H1 (cell line): ENCODE data around the gene OTUD5. TPM values are rescaled to one million over a fixed set of nuclear protein-coding genes. Genes with fewer than 3 reads are reported as not detected.

Experiments used
- CTCF ChIA-PET: fragments of 300-600 bp; sonication (Branson Sonifier 250); formaldehyde crosslinking; loops from one replicate; lab custom pipeline; 2021; ENCODE audit not compliant: partially characterized antibody; lab: Charles Lee
- POLR2A ChIA-PET: fragments of 300-600 bp; sonication (Branson Sonifier 250); formaldehyde crosslinking; loops from one replicate; lab custom pipeline; 2021; ENCODE audit warnings: inconsistent platforms; ENCODE audit not compliant: partially characterized antibody; lab: Charles Lee
- DNase-seq, 2 experiments: peaks; one replicate each; pipeline versions ENCODE4 v3.0.0 to v3.0.0-alpha.2; 2010 to 2022; ENCODE audit warnings: low spot score in 2 of 2, low read depth in 1 of 2, mixed read lengths in 1 of 2
- FAIRE-seq: peaks from 2 replicates; lab custom pipeline; 2011; peaks lifted over from hg19 to GRCh38; lab: Jason Lieb, UNC
- H2AFZ ChIP-seq: 2 replicates; pipeline ENCODE4 v1.8.1; 2012; ENCODE audit warnings: low read length, inconsistent platforms
- H2AK5ac ChIP-seq: 2 replicates; pipeline ENCODE4 v1.6.1; 2013; ENCODE audit warnings: low read depth, low read length
- H2BK120ac ChIP-seq: replicated peaks from 2 replicates; pipeline ENCODE3; 2013; ENCODE audit warnings: low read depth, low read length, inconsistent platforms
- H2BK12ac ChIP-seq: 2 replicates; pipeline ENCODE4 v1.6.1; 2013; ENCODE audit warnings: low read depth, low read length
- H2BK15ac ChIP-seq: 2 replicates; pipeline ENCODE4 v1.6.1; 2013; ENCODE audit warnings: low read length
- H2BK20ac ChIP-seq: 2 replicates; pipeline ENCODE4 v1.6.1; 2013; ENCODE audit warnings: low read length
- H2BK5ac ChIP-seq: 2 replicates; pipeline ENCODE4 v1.6.1; 2013; ENCODE audit warnings: low read depth, low read length
- H3K14ac ChIP-seq: 2 replicates; pipeline ENCODE4 v1.6.1; 2013; ENCODE audit warnings: inconsistent platforms; ENCODE audit not compliant: insufficient read length
- H3K18ac ChIP-seq: 2 replicates; pipeline ENCODE4 v1.6.1; 2013; ENCODE audit warnings: low read length; ENCODE audit errors: extremely low read depth
- H3K23ac ChIP-seq: 2 replicates; pipeline ENCODE4 v1.6.1; 2013; ENCODE audit warnings: inconsistent platforms; ENCODE audit not compliant: insufficient read length
- H3K23me2 ChIP-seq: 2 replicates; pipeline ENCODE4 v1.6.1; 2013; ENCODE audit warnings: low read depth, low read length
- H3K27ac ChIP-seq: 2 replicates; pipeline ENCODE4 v1.6.1; 2011; ENCODE audit warnings: low read depth, low read length, inconsistent platforms
- H3K27me3 ChIP-seq, 4 experiments: replicated peaks in 1 of 4; 1 replicate in 1 of 4; 2 replicates in 3 of 4; pipeline versions ENCODE4 v1.6.1 to v1.8.1; 2011 to 2013; ENCODE audit warnings: low read length in 3 of 4, mild to moderate bottlenecking in 3 of 4, inconsistent platforms in 2 of 4, mixed read lengths in 2 of 4, moderate library complexity in 1 of 4; ENCODE audit not compliant: control insufficient read depth in 3 of 4, insufficient read depth in 3 of 4; ENCODE audit errors: extremely low read depth in 1 of 4
- H3K36me3 ChIP-seq, 4 experiments: 2 replicates each; pipeline versions ENCODE4 v1.6.1 to v1.8.1; 2011 to 2013; ENCODE audit warnings: mild to moderate bottlenecking in 4 of 4, low read length in 3 of 4, moderate library complexity in 2 of 4, control low read depth in 1 of 4, inconsistent platforms in 1 of 4; ENCODE audit not compliant: insufficient read depth in 4 of 4, control insufficient read depth in 2 of 4
- H3K4ac ChIP-seq: replicated peaks from 2 replicates; pipeline ENCODE3; 2013; ENCODE audit warnings: low read length, low read depth, mixed read lengths, inconsistent platforms; ENCODE audit not compliant: insufficient read length
- H3K4me1 ChIP-seq, 4 experiments: replicated peaks in 1 of 4; 1 replicate in 1 of 4; 2 replicates in 3 of 4; pipeline versions ENCODE4 v1.6.1 to v1.8.1; 2011 to 2013; ENCODE audit warnings: low read length in 3 of 4, inconsistent platforms in 2 of 4, mixed read lengths in 1 of 4; ENCODE audit not compliant: insufficient read depth in 4 of 4, control insufficient read depth in 3 of 4
- H3K4me2 ChIP-seq, 2 experiments: 2 replicates each; pipeline versions ENCODE4 v1.6.1 to v1.8.1; 2011 to 2013; ENCODE audit warnings: low read depth in 2 of 2, low read length in 2 of 2, control low read depth in 1 of 2, inconsistent platforms in 1 of 2, mild to moderate bottlenecking in 1 of 2; ENCODE audit not compliant: insufficient read depth in 1 of 2
- H3K4me3 ChIP-seq, 4 experiments: fragments of 200-600, 300-600 bp in 1 of 4; sonication (generic), shearing (Covaris generic), sonication (Bioruptor Twin) in 1 of 4; 2 replicates each; pipeline versions ENCODE4 v1.5.1 to v1.8.1; 2011 to 2016; ENCODE audit warnings: low read length in 4 of 4, low read depth in 3 of 4, control low read depth in 2 of 4, inconsistent platforms in 2 of 4, mild to moderate bottlenecking in 2 of 4, mixed read lengths in 1 of 4, moderate library complexity in 1 of 4; ENCODE audit not compliant: insufficient read depth in 2 of 4; ENCODE audit errors: extremely low read depth in 1 of 4
- H3K56ac ChIP-seq: replicated peaks from 2 replicates; pipeline ENCODE3; 2013; ENCODE audit warnings: low read depth, mild to moderate bottlenecking, mixed read lengths, low read length, inconsistent platforms; ENCODE audit not compliant: insufficient read length
- H3K79me1 ChIP-seq: 2 replicates; pipeline ENCODE4 v1.6.1; 2013; ENCODE audit warnings: low read depth, low read length, control low read depth
- H3K79me2 ChIP-seq, 2 experiments: 2 replicates each; pipeline versions ENCODE4 v1.6.1 to v1.8.1; 2012 to 2013; ENCODE audit warnings: low read length in 2 of 2, mild to moderate bottlenecking in 2 of 2, inconsistent platforms in 1 of 2; ENCODE audit not compliant: insufficient read depth in 2 of 2, control insufficient read depth in 1 of 2
- H3K9ac ChIP-seq, 4 experiments: replicated peaks in 1 of 4; 1 replicate in 1 of 4; 2 replicates in 3 of 4; pipeline versions ENCODE4 v1.6.1 to v1.8.1; 2011 to 2013; ENCODE audit warnings: low read depth in 3 of 4, low read length in 3 of 4, control low read depth in 2 of 4, mild to moderate bottlenecking in 2 of 4, moderate library complexity in 2 of 4, inconsistent platforms in 1 of 4; ENCODE audit errors: extremely low read depth in 1 of 4
- H3K9me3 ChIP-seq, 2 experiments: 2 replicates each; pipeline versions ENCODE4 v1.6.1 to v1.8.1; 2012 to 2013; ENCODE audit warnings: mild to moderate bottlenecking in 2 of 2, moderate library complexity in 2 of 2, control low read depth in 1 of 2, inconsistent platforms in 1 of 2, low read depth in 1 of 2, low read length in 1 of 2, mixed read lengths in 1 of 2; ENCODE audit not compliant: insufficient read depth in 2 of 2
- H4K20me1 ChIP-seq, 2 experiments: replicated peaks in 1 of 2; 2 replicates each; pipeline versions ENCODE3 to v1.8.1; 2011 to 2013; ENCODE audit warnings: inconsistent platforms in 2 of 2, low read length in 2 of 2, mild to moderate bottlenecking in 1 of 2; ENCODE audit not compliant: insufficient read depth in 2 of 2, control insufficient read depth in 1 of 2
- H4K5ac ChIP-seq: 2 replicates; pipeline ENCODE4 v1.6.1; 2013; ENCODE audit warnings: low read length, low read depth, mixed read lengths, inconsistent platforms; ENCODE audit not compliant: insufficient read length
- H4K8ac ChIP-seq: 2 replicates; pipeline ENCODE4 v1.8.0; 2013; ENCODE audit warnings: mild to moderate bottlenecking, moderate library complexity, low read length, inconsistent platforms; ENCODE audit not compliant: insufficient read depth; ENCODE audit errors: extremely low read depth
- H4K91ac ChIP-seq: replicated peaks from 2 replicates; pipeline ENCODE3; 2013; ENCODE audit warnings: low read length, mixed read lengths, inconsistent platforms; ENCODE audit not compliant: insufficient read length
- CBX5 ChIP-seq: fragments of 300-800, 300-1000 bp; sonication (generic); IDR thresholded peaks from 2 replicates; pipeline ENCODE4 v1.7.1; 2016; ENCODE audit warnings: antibody characterized with exemption, low read length, low read depth
- CHD1 ChIP-seq: IDR thresholded peaks from 2 replicates; pipeline ENCODE4 v1.6.1; 2012; ENCODE audit warnings: low read depth, low read length, improper control_type of control experiment
- E2F6 ChIP-seq: IDR thresholded peaks from 2 replicates; pipeline ENCODE4 v1.6.1; 2012; ENCODE audit warnings: inconsistent platforms
- GABPA ChIP-seq: IDR thresholded peaks from 2 replicates; pipeline ENCODE4 v1.6.1; 2011; ENCODE audit warnings: mild to moderate bottlenecking, low read length, moderate library complexity, borderline replicate concordance; ENCODE audit not compliant: insufficient read depth
- WGBS, 2 experiments: shearing (Covaris generic) in 1 of 2; methylation state at CpG; one replicate each; pipeline versions ENCODE4 v1.1.6 to v1.1.7; 2013 to 2015; ENCODE audit warnings: low lambda C conversion rate in 2 of 2, mixed read lengths in 2 of 2, inconsistent platforms in 1 of 2, low coverage in 1 of 2, missing lambda C conversion rate in 1 of 2; ENCODE audit not compliant: insufficient replicate concordance in 2 of 2, insufficient coverage in 1 of 2, insufficient read length in 1 of 2; ENCODE audit errors: extremely low coverage in 1 of 2, missing lambda C conversion rate in 1 of 2; 5-methylcytosine and 5-hydroxymethylcytosine counted together
- polyA plus RNA-seq, 7 experiments: library from polyadenylated mRNA; depleted of rRNA in 3 of 7; stranded (reverse) in 5 of 7; unstranded in 2 of 7; fragments of >200 nt in 5 of 7; fragments of 200-250 nt in 2 of 7; gene quantifications; 1 replicate in 5 of 7; 2 replicates in 1 of 7; 4 replicates in 1 of 7; pipeline versions ENCODE4 v1.2.1 to v1.2.3, GENCODE V29; 2011 to 2013; ENCODE audit warnings: missing spikeins in 2 of 7, mixed read lengths in 2 of 7
- total RNA-seq: library from RNA; stranded (reverse); fragmentation: NEBNext Ultra II Directional; extraction: Animal tissue kit (Norgen Biotek cat#: 25700); gene quantifications from 2 replicates; pipeline ENCODE4 v1.2.1, GENCODE V29; 2021

The OTUD5 gene
- total and polyA plus RNA-seq, 2 of the 8 experiments (the other 6 are each of a cell fraction or from before 2014, with no cell fraction given), result 46.3 to 53.5 TPM

- Histone ChIP-seq H2BK5ac (no peak overlapping the region), H3K9ac (no peak overlapping the region), H3K79me1 (no peaks in the 10 kb centered on the region), H3K18ac (no peak overlapping the region), H3K23ac (no peak overlapping the region), H2BK15ac (no peak overlapping the region), H3K79me2 (no peaks in the 10 kb centered on the region), H3K9me3 (no peaks in the 10 kb centered on the region), H2BK120ac (no peak overlapping the region), H4K20me1 (peaks cover 0 to 6% of the 10 kb centered on the region in 2 experiments), H4K8ac (no peak overlapping the region), H3K4ac (no peak overlapping the region), H3K27me3 (no peaks in the 10 kb centered on the region), H4K5ac (no peak overlapping the region), H3K56ac (no peak overlapping the region), H3K36me3 (peaks cover 4 to 56% (median 34%) of the 10 kb centered on the region in 4 experiments; a peak in 6 of 8 replicates), H2AFZ (no peak overlapping the region), H2BK20ac (no peak overlapping the region), H3K14ac (no peak overlapping the region), H3K27ac (no peak overlapping the region), H3K23me2 (no peaks in the 10 kb centered on the region; the same call in 1 of the 2 replicates), H3K4me2 (no peak overlapping the region), H2BK12ac (no peak overlapping the region), H3K4me3 (no peak overlapping the region), H2AK5ac (no peak overlapping the region), H3K4me1 (no peaks in the 10 kb centered on the region), H4K91ac (no peak overlapping the region)
- no peak for TF ChIP-seq CHD1
- no peak for TF ChIP-seq CBX5
- no peak for TF ChIP-seq GABPA
- no peak for TF ChIP-seq E2F6
- WGBS, 2 experiments, result no CpG with 5 or more reads among the region's 5 CpGs
- ChIA-PET POLR2A (interaction anchor here (1.2 kb wide), 1 partner anchor 21 kb away, joined by 3 read pairs; no protein-coding TSS in a partner anchor), CTCF (no interaction called here)
- DNase-seq, result no peak
- FAIRE-seq, result no peak
Measured at GRCh38 chrX:48978226-48978625, 20.8 kb upstream of the OTUD5 start.
